T-helper 1 cell treated with Interleukin-12 subunit alpha and Interleukin-12 subunit beta and Interleukin-4 antibody, amounts not matched to agents 30 ng/mL and 1 ng/mL, for 36 hours (primary cell): ENCODE results near the gene LHX6. TPM values are rescaled to one million over a fixed set of nuclear protein-coding genes. Genes with fewer than 3 reads are reported as not detected.

Experiments
- intact Hi-C: fragments of 100-400 bp; cut with micrococcal nuclease; formaldehyde crosslinking; loops from one replicate; pipeline ENCODE4 v1.15.1; 2024
- total RNA-seq: library from RNA; stranded (reverse); gene quantifications from 2 replicates; pipeline ENCODE4 v1.2.3, GENCODE V29; 2022

The LHX6 gene
- total RNA-seq, 1 donor from 2014 or later = not detected

- intact Hi-C loops = loop anchor here (10.0 kb wide), 2 partner anchors 747 to 787 kb away; partner anchors contain the start of genes RABGAP1 and RC3H2
Measured at GRCh38 chr9:122158202-122158601, 70.6 kb downstream of the LHX6 start.

- intact Hi-C loops = loop anchor here (10.0 kb wide), 2 partner anchors 749 to 789 kb away; partner anchors contain the start of genes RABGAP1 and RC3H2
Measured at GRCh38 chr9:122155796-122156195, 73.0 kb downstream of the LHX6 start.

Other genes with a start within 250 kb of the LHX6 start
- gene TTLL11, start 135.6 kb downstream of the LHX6 start, total RNA-seq = 2.8 and 4.2 TPM in 2 replicates
- gene NDUFA8, start 69.2 kb downstream of the LHX6 start, total RNA-seq = 35.6 and 45.0 TPM in 2 replicates
- not detected in 2 replicates for gene MORN5, start 69.0 kb downstream of the LHX6 start, total RNA-seq
- 22.6 and 23.9 TPM in 2 replicates for gene RBM18, start 35.9 kb upstream of the LHX6 start, total RNA-seq
- 32.7 and 32.9 TPM in 2 replicates for gene MRRF, start 35.9 kb upstream of the LHX6 start, total RNA-seq
- gene PTGS1, start 142.1 kb upstream of the LHX6 start, total RNA-seq = 0.27 and 0.34 TPM in 2 replicates
- not detected in 2 replicates for gene OR1J1, start 249.0 kb upstream of the LHX6 start, total RNA-seq